NCI-H128 (cell line): ENCODE data around the gene ACO1.
"Not testable (repeated sequence)": the region's sequence is repeated elsewhere in the genome, so short reads cannot be mapped to it uniquely, and the experiment has no call there.

Source experiments
- DNase-seq: peaks from one replicate; lab custom pipeline; 2025; ENCODE audit not compliant: unreplicated experiment; lab: John Stamatoyannopoulos, UW

The ACO1 gene

DNA sequence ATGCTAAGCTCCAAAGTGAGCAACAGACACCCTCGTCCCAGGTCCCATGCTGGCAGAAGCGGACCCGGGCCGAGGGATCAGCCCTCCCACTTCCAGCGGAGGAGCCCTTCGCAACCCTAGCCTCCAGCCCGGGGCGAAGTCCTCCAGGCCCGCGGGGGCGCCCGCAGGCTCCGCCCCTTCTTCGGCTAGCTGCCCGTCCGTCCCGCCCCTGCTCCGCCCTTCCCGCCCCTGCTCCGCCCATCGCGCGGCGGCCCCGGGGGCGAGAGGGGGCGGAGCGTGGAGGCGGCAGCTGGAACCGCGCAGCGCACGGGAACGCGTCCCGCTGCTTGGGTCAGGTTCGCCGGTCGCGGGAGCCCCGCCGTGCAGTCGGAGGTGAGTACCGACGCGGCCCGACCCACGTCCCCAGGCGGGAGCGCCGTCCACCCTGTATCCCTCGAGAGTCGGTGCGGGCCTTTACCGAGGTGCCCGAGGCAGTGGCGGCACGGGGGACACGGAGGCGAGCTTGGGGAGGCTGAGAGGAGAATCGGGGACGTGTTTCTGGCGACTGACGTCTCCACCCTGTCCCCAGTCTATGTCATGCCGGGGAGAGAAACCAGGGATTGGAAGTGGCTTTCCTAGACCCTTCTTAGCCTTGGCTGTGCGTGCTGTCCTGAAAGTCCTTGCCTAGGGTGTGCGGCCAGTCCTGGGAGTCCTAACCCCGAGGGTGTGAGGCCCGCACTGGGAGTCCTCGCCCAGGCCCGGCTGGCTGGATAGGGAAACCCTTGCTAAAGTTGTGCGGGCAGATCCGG is at the start of gene ACO1:
Gene ACO1, plus strand, starts transcription at position 280 of the 788 bp plus-strand sequence. CDS start 20,864 bp downstream, outside the sequence.
- DNase-seq, result peak; percentile 61

DNA sequence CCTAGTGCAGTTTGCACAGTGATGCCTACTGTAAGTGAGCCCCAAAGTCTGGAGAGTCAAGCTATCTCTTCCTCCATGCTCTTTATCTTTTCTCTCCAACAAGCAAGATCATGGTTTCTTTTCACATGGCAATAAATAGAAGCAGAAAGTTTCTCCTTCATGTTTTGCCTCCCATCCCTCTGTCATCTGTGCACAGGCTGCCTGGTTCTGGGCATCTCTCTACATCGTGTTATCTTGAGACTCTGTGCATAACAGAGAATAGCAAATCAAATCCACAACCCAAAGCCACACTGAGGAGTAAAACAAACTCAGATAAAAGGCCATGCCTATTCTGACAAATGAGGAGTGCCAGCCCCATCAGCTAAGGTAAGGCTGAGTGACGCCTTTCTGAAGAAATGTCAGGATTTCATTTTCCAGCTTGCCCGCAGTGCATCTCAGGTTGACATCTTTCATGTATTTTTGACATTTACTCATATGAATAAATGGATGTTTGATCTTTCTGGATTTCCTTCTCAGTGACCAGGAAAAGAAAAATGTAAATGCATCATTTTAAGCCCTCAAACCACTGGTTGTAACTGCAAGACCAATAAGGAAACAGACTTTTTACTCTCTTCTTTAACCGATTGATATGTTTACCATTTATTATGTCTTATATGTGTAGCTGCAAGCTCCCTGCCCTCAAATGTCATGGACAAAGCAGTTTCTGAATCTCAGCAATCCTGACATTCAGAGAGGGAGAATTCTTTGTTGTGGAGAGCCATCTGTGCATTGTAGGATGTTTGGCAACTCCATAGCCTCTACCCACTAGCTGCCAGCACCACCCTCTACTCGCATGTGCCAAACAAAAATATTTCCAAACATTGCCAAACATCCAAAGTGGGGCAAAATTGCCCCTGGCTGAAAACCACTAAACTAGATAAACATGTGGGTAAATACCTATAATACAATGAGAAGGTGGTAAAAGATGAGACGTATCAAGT is 49.2 kb upstream of the ACO1 start:
- DNase-seq, result no peak

DNA sequence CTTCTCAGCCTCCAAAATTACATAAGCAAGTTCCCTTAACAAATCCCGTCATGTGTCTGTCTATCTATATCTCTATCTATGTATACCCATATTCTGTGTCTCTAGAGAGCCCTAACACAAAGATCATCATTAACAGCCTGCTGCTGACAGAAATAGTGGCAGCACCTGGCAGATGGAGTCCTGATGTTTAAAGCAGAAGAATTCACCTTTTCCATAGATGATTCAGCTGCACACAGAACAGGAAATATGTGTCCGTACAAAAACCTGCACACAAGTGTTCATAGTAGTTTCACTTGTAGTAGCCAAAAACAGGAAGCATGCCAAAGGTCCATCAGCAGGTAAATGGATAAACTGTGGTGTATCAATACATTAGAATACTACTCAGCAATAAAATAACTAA is 45.0 kb upstream of the ACO1 start:
- DNase-seq, result no peak

DNA sequence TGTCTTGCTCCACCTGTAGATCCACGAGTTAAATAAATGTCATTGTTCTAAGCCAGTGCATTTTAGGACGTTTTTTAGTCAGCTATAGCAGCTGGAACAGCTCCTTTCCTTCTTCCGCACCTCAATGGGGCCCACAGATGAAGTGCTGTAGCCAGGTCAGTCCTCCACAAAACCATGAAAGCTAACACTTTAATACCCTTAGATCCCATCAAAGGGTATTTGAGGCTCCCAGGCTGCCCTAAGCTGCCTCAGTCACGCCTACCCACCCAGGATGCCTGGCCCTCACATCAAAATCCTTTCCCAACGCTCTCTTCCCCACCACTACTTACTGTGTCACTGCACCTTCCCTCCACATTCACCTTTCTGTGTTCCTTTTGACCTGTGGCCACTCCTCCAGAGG is 44.1 kb upstream of the ACO1 start:
- no peak for DNase-seq

DNA sequence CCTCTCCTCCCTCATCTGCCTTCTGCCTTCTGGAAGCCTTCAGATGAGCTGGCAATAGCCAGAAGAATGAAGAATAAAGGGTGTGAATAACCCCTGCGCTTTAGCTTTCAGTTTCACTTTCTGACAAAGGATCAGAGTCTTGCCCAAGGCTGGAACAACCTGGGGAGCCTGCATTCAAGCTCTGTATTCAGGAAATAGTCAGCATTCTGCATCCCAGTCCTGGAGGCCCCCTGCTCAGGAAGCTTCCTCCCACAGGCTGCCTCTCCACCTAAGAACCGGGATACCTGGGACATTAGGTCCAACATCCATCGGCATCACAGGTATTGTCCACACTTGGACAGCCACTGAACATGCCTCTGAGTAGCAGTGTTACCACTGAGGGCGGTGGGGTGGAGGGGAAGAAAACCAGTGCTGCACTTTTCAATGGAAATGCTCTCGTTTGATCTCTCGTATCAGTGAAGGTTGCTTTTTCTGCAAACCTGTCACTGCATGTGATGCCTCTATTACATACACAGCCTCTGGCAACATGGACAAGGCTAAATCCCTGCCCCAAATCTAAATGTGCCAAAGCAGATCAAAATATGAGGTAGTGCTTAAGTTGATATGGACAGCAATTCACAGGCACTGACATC is 39.8 kb upstream of the ACO1 start:
- DNase-seq, result no peak

DNA sequence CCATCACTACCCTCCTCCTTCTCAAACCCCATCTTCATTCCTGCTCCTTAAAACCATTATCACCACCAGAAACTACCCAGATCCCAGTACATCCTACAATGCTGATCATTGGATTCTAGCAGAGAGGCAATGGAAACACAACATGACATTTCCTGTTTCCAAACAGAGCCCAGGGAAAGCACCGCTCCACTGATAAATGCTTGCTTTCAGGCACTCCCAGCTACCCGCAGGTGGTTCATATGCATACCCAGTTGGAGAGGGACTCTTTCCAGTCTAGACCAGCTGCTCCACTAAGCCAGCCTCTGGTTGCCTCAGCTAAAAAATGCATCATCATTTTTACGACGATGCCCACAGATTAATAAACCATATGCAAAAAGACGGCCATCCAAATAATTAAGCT is 39.2 kb upstream of the ACO1 start:
- DNase-seq, result no peak

DNA sequence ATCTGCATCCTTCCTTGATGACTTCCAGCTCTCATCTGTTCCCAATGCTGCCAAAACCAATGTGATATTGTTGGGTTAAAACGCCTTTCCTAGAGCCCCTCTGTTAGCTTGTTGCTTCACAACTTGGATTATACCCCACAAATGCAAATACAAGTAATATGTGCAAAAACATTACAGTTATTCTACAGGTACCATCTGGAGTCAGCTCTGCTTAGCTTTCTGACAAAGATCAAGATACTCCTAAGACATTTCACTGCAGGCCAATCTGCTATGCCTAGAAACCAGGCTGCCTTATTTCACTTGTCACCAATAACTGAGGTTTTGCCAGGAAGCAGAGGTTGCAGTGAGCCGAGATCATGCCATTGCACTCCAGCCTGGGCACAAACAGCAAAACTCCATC is 36.9 kb upstream of the ACO1 start:
- DNase-seq, result no peak

DNA sequence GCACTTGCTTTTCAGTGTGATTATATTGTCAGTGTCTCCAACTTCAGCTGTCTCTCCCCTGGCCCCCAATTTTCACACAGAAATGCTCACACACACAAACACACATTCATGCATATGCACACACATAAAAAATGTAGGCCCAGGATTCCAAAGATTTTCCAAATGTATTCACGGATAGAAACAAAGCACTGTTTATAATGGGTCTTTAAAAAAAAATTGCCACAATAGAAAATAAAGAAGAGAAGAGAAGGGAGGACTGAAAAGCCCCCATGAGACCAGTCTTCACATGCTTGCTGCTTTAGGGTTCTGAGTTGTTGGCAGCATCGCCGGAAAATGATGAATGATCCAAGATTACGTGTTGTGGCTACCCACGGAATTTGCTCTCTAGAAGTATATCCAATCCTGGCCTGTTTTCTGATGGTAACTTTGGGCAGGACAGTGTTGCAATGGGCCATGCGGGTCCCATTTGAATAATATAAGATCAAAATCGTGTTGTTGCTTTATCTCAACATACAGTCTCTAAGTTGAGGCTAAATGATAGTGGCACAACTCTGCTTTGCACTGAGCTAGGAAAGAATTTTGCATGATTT is 36.2 kb upstream of the ACO1 start:
- DNase-seq, result no peak

DNA sequence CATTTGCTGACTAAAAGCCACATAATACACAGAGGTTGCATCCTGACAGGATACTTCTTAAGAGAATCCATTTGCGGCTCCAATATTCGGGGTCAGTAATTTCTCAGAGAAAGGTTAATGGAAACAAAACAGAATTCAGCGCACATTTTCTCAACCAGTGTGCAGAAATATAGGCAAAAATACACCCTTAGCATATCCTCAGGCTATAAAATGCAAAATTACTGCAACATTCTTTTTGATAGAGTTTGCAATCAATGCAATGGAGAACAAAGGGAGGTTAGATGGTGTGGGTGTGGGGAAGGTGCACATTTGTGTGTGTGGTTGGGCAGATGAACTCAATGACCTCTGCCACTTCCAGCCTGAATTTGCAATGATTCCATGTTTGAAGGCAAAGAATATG is 35.4 kb upstream of the ACO1 start:
- DNase-seq, result no peak

DNA sequence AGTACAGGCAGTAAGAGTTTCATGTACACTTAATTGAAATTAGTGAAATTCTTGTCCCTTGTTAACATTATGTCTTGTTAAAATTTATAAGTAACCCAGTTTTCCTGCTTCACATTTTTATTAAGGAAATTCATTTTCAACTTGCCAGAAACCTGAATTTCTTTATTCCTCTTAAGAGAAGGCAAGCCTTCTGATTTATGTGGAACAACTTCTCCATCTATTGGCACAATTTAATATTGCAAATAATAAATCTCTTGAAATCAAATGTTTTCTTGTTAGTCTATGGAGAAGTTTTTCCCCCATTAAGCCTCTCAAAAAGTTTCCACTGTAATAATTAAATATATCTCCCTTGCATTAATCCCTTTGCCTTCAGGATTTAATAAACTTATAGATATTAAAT is 33.8 kb upstream of the ACO1 start:
- DNase-seq, result peak; percentile 2

DNA sequence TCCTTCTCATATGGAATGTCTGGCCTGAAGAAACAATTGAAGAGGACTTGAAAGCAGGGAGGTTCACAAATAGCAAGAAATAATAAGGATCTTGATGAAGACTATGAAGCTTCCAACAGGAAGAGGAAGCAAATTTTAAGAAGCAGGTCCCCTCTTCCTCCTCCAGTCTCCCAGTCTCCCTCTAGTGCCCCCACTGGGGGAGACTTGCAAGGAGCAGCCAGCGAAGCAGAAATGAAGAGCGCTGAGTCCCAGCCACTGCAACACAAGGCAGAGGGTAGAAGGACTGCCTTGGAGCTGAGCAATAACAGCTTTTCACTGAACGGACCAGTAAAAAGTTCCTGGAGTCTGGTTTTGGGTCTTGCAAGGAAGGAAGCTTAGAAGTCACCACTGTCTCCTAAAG is 32.6 kb upstream of the ACO1 start:
- DNase-seq, result no peak

DNA sequence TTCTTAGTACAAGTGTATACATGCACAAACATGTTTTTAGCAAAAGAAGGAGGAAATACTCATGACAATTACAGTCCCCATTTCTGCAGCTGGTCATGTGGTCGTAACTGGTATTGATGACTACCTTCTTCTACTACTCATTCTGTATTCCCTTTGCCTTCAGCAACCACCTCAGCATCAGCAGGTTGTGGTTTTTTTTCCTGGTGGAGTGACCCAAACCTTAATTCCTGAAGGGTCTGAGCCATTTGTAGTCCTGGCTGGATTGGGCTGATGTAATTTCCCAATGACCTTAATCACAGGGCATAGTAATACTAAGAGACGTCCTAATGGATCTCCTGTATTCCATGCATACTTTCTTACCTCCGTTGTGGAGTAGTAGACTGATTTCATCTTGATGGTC is 31.0 kb upstream of the ACO1 start:
- not testable (repeated sequence) for DNase-seq

DNA sequence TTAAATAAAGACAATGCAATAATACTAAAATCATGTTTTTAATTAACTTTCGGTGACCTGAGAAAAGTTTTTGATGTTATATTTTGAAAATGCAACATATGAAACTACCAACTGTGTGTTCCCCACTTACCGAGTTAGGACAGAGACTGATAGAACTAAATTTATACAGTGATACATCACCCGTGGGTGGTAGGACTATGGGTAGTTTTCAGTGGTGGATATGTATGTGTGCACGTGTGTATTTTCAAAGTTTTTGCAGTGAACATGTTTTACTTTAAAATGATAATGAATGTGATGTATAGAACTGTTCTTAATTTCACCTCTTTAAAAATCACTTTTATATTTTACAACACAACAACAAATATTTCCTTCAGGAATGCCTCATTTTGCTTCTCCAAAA is 25.0 kb upstream of the ACO1 start:
- DNase-seq, result no peak

DNA sequence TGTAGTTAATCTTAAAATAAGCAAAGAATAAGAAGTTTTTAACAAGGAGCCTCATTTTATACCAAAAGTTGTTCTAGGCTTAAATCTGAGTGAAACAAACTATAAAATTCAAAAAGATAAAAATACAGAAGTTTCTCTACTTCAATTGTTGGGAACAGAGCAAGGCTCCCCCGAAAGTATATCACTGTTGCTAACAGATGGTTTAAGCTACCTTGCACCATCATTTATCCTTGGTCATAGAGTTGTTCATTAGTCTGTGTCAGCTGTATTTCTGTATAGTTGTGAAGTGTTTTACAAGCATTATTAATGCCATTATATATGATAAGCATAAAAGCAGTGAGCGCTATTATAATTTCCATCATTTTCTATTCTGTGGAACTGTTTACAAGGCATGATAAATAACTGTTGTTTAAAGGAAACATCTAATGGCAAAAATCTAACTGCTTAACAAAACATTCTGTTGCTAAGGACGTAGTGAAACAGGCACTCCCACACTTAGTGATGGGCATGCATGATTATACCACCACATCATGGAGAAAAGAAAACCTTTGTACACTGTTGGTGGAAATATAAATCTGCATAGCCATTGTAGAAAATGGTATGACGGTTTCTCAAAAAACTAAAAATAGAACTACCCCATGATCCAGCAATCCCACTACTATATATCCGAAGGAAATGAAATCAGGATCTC is 23.3 kb upstream of the ACO1 start:
- DNase-seq, result no peak

DNA sequence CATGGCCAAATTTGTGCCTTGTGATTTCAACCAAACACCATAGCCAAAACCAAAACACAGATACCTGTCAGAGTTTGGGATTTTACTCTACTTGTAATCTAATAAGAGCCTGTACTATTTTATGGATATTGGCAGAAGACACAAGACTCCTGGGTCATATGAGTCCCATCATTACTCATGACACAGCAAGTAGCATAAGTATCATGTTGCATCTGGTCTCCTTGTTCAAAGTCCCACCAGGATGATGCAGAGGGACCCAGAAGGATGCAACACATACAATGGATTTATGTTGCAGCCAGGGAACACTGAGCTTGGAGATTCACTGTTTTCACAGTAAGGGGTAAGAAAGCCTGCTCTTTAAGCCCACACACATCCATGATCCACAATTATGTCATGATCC is 13.2 kb upstream of the ACO1 start:
- DNase-seq, result no peak

DNA sequence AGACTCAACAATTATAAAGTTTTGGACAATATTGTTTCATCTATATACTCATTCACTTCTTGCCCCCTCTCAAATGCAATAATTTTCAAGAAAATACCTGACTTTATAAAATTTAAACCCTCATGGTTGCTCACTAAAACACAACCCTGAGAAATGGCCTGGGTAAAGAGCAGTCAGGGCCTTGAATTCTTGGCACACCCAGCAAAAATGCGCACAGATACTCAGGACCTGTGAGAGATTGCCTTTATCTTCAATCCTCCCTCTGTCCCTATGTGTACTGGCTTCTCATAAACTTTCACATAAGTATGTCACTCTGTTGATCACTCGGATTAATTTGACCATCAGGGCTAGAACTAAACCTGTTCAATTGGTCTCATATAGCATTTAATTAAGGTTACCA is 12.8 kb upstream of the ACO1 start:
- no peak for DNase-seq

DNA sequence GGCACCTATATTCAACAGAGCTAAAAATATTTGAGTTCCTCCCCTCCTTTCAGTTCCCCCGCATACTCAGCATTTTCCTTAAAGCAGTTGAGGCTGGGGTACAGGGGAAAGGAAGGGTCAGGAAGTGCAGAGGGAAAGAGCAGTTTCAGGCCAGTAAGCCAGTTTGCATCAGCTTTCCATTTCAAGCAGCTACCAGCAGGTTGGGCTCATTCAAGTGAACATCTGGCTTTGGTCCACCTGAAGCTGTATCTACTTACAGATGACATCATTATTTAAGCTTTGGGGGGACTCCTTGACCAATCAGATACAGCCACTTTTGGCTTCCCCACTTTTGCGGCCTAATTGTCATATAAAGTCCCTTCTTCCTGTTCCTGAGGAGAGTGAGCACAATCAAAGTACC is 8.2 kb upstream of the ACO1 start:
- no peak for DNase-seq

DNA sequence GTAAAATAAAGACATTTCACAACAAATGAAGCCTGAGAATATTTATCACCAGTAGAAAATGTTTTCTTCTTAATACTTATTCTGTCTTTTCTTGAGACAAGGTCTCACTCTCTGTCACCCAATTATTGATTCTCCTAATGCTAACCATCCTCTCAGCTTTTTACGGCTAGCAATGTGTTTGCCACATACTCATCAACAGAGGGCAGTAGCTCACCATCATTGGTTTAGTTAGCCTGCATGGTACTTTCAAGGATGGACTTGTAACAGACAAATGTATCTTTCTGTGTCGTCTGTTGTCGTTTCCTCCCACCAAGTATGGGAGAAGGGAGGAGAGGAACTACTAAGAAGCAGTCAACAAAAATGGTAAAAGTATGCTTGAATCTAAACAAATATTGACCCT is 5.9 kb upstream of the ACO1 start:
- peak; percentile 56 for DNase-seq

DNA sequence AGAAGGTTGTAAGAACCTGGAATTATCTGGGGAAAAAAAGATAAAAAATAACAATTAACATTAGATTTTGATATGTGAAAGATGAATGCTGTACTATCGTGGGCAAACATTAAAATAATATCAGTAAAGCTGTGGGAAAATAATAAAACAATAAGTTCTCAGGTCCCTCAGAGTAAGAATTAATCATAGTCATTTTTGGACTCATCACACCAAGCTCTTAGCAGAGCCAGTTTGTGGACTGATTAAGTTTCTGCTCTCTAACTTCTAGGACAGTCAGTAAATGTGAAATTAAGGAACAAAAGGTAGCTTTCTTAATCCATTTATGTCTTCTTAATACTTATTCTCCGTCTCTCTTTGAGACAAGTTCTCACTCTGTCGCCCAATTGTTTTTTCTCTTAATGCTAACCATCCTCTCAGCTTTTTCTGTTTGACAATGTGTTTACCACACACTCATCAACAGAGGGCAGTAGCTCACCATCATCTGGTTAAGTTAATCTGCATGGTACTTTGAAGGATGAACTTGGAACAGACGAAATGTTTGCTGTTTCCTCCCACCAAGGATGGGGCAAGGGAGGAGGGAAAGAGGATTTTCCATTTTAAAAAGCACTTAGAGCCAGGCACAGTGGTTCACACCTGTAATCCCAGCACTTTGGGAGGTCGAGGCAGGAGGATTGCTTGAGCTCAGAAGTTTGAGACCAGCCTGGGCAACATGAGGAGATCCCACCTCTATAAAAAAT is 5.3 kb upstream of the ACO1 start:
- DNase-seq, result peak; percentile 63

DNA sequence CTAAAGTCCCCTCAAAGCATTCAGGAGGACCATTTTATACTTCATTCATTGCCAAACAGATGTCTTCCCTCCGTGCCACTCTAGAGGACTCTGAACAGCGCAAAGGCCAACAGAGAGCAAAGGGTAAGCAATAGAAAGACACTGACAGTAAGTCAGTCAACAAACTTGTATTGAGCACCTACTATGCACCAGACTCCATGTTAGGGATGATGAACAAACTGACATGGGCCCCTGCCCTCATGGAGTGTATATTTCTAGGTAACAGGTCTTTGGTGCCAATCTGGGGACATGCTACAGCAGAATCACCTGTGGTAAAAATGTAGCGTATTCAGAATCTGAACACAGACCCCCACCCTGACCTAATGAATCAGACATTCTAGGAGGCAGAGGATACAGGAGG is 3.5 kb upstream of the ACO1 start:
- DNase-seq, result no peak
